Astrocyte (in vitro differentiated cells and primary cell): ENCODE data around the gene IGFBP5.

Experiments used
- CTCF ChIP-seq: IDR thresholded peaks from 2 replicates; pipeline ENCODE4 v1.5.1; 2011; ENCODE audit warnings: low read depth, mild to moderate bottlenecking, inconsistent platforms, low read length, moderate library complexity; ENCODE audit not compliant: insufficient read depth
- EZH2 ChIP-seq: IDR thresholded peaks from 2 replicates; pipeline ENCODE4 v1.6.1; 2012; ENCODE audit warnings: mild to moderate bottlenecking, low read length, inconsistent platforms; ENCODE audit not compliant: insufficient read depth

- no peak for TF ChIP-seq CTCF
- TF ChIP-seq EZH2 = no peak
Observed at GRCh38 chr2:216696321-216696720, 972 bp upstream of the IGFBP5 start.
